ENCODE data around the gene IQGAP2.

DNA sequence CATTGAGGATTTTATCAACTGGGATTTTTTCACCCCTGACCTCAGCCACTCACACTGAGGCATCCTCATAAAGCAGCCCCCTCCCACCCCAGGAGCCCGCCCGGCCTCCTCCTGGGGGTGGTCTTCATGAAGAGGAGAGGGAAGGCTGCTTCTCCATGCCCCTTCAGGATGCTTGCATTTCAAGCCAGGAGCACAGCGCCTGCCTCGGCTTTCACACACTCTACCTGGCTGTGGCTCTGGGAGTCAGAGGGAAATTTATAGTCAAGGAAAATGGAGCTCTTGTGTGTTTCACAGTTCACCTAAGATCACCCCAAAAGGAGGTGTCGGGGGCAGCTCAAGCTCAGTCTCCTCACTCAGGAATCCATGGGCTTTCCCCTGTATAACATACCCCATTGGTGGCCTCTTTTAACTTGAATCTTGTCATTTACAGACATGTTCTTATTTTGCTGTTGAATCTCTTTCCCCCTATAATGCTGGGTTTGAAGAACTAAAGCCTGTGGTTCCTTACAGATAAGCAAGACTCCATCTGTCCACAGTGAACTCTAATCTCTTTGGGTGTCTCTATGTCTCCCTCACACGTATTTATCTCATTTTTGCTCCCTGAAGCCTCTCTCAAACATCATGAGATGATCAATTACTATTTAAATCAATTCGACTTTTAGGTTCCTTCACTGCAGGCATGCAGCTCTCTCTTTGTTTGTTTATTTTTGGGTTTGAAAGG, 22.6 kb upstream of the IQGAP2 start:
- TF ChIP-seq ZBTB1 (tag by site-specific recombination; IDR thresholded peaks at IDR 0.05) (no peak), ZNF426 (tag by site-specific recombination; IDR thresholded peaks at IDR 0.05) (no peak), ZNF133 (tag by site-specific recombination; IDR thresholded peaks at IDR 0.05) (no peak), ZNF274 (IDR thresholded peaks at IDR 0.05; ENCODE audit: low read length) (no peak), ZNF274 (tag by site-specific recombination; IDR thresholded peaks at IDR 0.05; ENCODE audit: borderline replicate concordance) (no peak), REPIN1 (tag by site-specific recombination; IDR thresholded peaks at IDR 0.05; ENCODE audit: low read depth) (no peak), ZNF670 (tag by site-specific recombination; IDR thresholded peaks at IDR 0.05; ENCODE audit: low read depth) (no peak), ZNF239 (tag by site-specific recombination; IDR thresholded peaks at IDR 0.05) (no peak), ZBTB7A (tag by site-specific recombination; IDR thresholded peaks at IDR 0.05; ENCODE audit: low read depth) (no peak), ZNF146 (tag by site-specific recombination; IDR thresholded peaks at IDR 0.05) (no peak), ZNF707 (tag by site-specific recombination; IDR thresholded peaks at IDR 0.05) (no peak), GLIS2 (tag by site-specific recombination; IDR thresholded peaks at IDR 0.05) (no peak)
- TF ChIP-seq, protein P1, sequence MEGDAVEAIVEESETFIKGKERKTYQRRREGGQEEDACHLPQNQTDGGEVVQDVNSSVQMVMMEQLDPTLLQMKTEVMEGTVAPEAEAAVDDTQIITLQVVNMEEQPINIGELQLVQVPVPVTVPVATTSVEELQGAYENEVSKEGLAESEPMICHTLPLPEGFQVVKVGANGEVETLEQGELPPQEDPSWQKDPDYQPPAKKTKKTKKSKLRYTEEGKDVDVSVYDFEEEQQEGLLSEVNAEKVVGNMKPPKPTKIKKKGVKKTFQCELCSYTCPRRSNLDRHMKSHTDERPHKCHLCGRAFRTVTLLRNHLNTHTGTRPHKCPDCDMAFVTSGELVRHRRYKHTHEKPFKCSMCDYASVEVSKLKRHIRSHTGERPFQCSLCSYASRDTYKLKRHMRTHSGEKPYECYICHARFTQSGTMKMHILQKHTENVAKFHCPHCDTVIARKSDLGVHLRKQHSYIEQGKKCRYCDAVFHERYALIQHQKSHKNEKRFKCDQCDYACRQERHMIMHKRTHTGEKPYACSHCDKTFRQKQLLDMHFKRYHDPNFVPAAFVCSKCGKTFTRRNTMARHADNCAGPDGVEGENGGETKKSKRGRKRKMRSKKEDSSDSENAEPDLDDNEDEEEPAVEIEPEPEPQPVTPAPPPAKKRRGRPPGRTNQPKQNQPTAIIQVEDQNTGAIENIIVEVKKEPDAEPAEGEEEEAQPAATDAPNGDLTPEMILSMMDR (tag by site-specific recombination; IDR thresholded peaks at IDR 0.05) = no peak

Measured in HEK293 (cell line).